HepG2 (cell line): Measurements from ENCODE around the gene AGBL1.

ENCODE experiments used
- ATF3 ChIP-seq: sonication (generic); formaldehyde crosslinking; IDR thresholded peaks from 2 replicates; pipeline ENCODE4 v1.4.0; 2020; ENCODE audit warnings: missing genetic modification reagents
- GABPA ChIP-seq, 2 experiments: IDR thresholded peaks; 2 replicates each; pipeline ENCODE4 v1.6.1; 2011 to 2016; ENCODE audit warnings: low read depth in 2 of 2, low read length in 1 of 2, missing biosample characterization in 1 of 2, missing genetic modification characterization in 1 of 2
- GZF1 ChIP-seq: sonication (generic); formaldehyde crosslinking; IDR thresholded peaks from 2 replicates; pipeline ENCODE4 v1.5.1; 2020; ENCODE audit warnings: mild to moderate bottlenecking, missing genetic modification reagents
- POLR2A ChIP-seq, 2 experiments: IDR thresholded peaks; 2 replicates each; pipeline ENCODE4 v1.6.1; 2011; ENCODE audit warnings: low read depth in 2 of 2, low read length in 2 of 2, mild to moderate bottlenecking in 1 of 2, moderate library complexity in 1 of 2; ENCODE audit not compliant: insufficient read depth in 1 of 2
- SRSF1 ChIP-seq: fragments of 200-400 bp; formaldehyde crosslinking; optimal IDR thresholded peaks from 2 replicates; pipeline ENCODE3; 2017; ENCODE audit warnings: mild to moderate bottlenecking, low read depth, low read length, moderate library complexity
- TF ChIP-seq, protein P1 (sequence below): sonication (generic); formaldehyde crosslinking; IDR thresholded peaks from 2 replicates; pipeline ENCODE4 v1.5.0; 2020; ENCODE audit warnings: mild to moderate bottlenecking, missing genetic modification reagents, moderate library complexity

- no peak for TF ChIP-seq GZF1 (CRISPR knock-in tag)
- TF ChIP-seq POLR2A (IDR thresholded peaks at IDR 0.05; ENCODE audit: insufficient read depth in 1 of 2, low read depth in 2 of 2, low read length in 2 of 2) = no peak
- TF ChIP-seq GABPA (IDR thresholded peaks at IDR 0.05; ENCODE audit: low read depth, low read length) = no peak
- TF ChIP-seq GABPA (CRISPR knock-in tag; IDR thresholded peaks at IDR 0.05; ENCODE audit: low read depth) = no peak
- TF ChIP-seq ATF3 (CRISPR knock-in tag) = no peak
- TF ChIP-seq SRSF1 = no peak
- TF ChIP-seq, protein P1, sequence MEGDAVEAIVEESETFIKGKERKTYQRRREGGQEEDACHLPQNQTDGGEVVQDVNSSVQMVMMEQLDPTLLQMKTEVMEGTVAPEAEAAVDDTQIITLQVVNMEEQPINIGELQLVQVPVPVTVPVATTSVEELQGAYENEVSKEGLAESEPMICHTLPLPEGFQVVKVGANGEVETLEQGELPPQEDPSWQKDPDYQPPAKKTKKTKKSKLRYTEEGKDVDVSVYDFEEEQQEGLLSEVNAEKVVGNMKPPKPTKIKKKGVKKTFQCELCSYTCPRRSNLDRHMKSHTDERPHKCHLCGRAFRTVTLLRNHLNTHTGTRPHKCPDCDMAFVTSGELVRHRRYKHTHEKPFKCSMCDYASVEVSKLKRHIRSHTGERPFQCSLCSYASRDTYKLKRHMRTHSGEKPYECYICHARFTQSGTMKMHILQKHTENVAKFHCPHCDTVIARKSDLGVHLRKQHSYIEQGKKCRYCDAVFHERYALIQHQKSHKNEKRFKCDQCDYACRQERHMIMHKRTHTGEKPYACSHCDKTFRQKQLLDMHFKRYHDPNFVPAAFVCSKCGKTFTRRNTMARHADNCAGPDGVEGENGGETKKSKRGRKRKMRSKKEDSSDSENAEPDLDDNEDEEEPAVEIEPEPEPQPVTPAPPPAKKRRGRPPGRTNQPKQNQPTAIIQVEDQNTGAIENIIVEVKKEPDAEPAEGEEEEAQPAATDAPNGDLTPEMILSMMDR (CRISPR knock-in tag) = no peak
Observed at GRCh38 chr15:86846036-86846435, 766.4 kb downstream of the AGBL1 start.
